Fibroblast of mammary gland (primary cell): Measurements from ENCODE around the gene TNIP2.

Source experiments
- DNase-seq: peaks from one replicate; pipeline ENCODE4 v3.0.0-alpha.2; 2010; ENCODE audit warnings: low read depth
- H3K4me3 ChIP-seq: 2 replicates; pipeline ENCODE4 v1.5.1; 2011; ENCODE audit warnings: low read depth, mild to moderate bottlenecking, low read length, moderate library complexity; ENCODE audit not compliant: control insufficient read depth
- TF ChIP-seq, protein P1 (sequence below): conservative IDR thresholded peaks from 2 replicates; pipeline ENCODE4 v1.5.1; 2011; ENCODE audit warnings: low read depth, low read length, inconsistent platforms; ENCODE audit not compliant: control insufficient read depth, insufficient read depth

TNIP2 gene

GRCh38 chr4:2698951-2699505 lies 57.1 kb downstream of the TNIP2 start:
- H3K4me3 ChIP-seq, result no peak overlapping the region
- TF ChIP-seq, protein P1, sequence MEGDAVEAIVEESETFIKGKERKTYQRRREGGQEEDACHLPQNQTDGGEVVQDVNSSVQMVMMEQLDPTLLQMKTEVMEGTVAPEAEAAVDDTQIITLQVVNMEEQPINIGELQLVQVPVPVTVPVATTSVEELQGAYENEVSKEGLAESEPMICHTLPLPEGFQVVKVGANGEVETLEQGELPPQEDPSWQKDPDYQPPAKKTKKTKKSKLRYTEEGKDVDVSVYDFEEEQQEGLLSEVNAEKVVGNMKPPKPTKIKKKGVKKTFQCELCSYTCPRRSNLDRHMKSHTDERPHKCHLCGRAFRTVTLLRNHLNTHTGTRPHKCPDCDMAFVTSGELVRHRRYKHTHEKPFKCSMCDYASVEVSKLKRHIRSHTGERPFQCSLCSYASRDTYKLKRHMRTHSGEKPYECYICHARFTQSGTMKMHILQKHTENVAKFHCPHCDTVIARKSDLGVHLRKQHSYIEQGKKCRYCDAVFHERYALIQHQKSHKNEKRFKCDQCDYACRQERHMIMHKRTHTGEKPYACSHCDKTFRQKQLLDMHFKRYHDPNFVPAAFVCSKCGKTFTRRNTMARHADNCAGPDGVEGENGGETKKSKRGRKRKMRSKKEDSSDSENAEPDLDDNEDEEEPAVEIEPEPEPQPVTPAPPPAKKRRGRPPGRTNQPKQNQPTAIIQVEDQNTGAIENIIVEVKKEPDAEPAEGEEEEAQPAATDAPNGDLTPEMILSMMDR, result no peak
- no peak for DNase-seq

- H3K4me3 ChIP-seq, result no peak overlapping the region
- DNase-seq, result no peak
Observed at GRCh38 chr4:2698504-2698903, 57.6 kb downstream of the TNIP2 start.

GRCh38 chr4:2697995-2698414 lies 58.1 kb downstream of the TNIP2 start:
- DNase-seq, result no peak
- no peak overlapping the region for H3K4me3 ChIP-seq
- TF ChIP-seq, protein P1, result no peak

More at GRCh38 chr4:2698504-2698903, 57.6 kb downstream of the TNIP2 start:
- TF ChIP-seq, protein P1, result no peak

- DNase-seq, result no peak
- TF ChIP-seq, protein P1, result no peak
- no peak overlapping the region for H3K4me3 ChIP-seq
Observed at GRCh38 chr4:2696423-2696822, 59.7 kb downstream of the TNIP2 start.

DNA sequence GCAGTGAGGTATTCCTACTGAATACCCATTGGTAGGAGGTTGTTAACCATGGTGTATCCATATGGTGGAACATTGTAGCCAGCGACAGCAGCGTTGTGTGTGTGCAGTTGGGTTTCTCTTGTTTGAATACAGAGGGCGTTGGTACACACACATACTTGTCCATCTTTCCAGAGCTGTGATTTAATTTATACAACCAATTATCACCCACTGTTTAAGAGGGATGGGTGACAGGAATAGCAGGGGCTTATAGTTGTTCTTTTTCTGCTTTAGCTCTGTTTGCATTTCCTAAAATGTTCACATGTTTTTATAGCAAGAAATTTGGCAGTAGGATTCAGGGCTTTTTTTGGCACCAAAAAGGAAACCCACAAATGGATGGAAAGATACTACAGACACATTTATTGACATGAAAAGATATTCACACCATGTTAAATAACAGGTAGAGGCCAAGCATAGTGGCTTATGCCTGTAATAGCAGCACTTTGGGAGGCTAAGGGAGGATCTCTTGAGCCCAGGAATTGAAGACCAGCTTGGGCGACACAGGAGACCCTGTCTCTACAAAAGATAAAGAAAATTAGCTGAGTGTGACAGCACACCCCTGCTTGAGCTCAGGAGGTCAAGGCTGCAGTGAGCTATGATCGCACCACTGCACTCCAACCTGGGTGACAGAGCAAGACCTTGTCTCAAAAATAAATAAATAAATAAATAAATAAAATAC lies 60.6 kb downstream of the TNIP2 start:
- TF ChIP-seq, protein P1, result no peak
- DNase-seq, result no peak
- H3K4me3 ChIP-seq, result no peak overlapping the region

- DNase-seq, result peak; percentile 41
- TF ChIP-seq, protein P1, result no peak
- no peak overlapping the region for H3K4me3 ChIP-seq
Observed at GRCh38 chr4:2694691-2695090, 61.4 kb downstream of the TNIP2 start.

- no peak overlapping the region for H3K4me3 ChIP-seq
- DNase-seq, result no peak
- TF ChIP-seq, protein P1, result no peak
Observed at GRCh38 chr4:2691952-2692435, 64.1 kb downstream of the TNIP2 start.
